Lung (tissue), 12 donors: Measurements from ENCODE around the gene SPSB4. TPM values are rescaled to one million over a fixed set of nuclear protein-coding genes. Genes with fewer than 3 reads are reported as not detected.

Experiments
- ATAC-seq: fragments of 200-7000 bp; cut with Tn5 transposase; one replicate; pipeline ENCODE4 v1.9.1; 2020; ENCODE audit warnings: moderate number of reproducible peaks; ENCODE audit not compliant: insufficient read depth, low FRiP score
- DNase-seq, 3 donors: peaks; one replicate each; pipeline ENCODE4 v3.0.0-alpha.2; 2013 to 2017
- H3K27ac ChIP-seq, 2 donors: one replicate each; pipeline ENCODE4 v1.5.1; 2013; ENCODE audit warnings: mild to moderate bottlenecking in 2 of 2, moderate library complexity in 2 of 2, control low read depth in 1 of 2, inconsistent platforms in 1 of 2, low read depth in 1 of 2, low read length in 1 of 2
- H3K27me3 ChIP-seq, 3 donors: one replicate each; pipeline ENCODE4 v1.5.1; 2013; ENCODE audit warnings: low read length in 2 of 3; ENCODE audit not compliant: control insufficient read depth in 3 of 3, insufficient read depth in 3 of 3
- H3K36me3 ChIP-seq, 4 donors: one replicate each; pipeline ENCODE4 v1.5.1; 2013; ENCODE audit warnings: low read length in 4 of 4, mild to moderate bottlenecking in 1 of 4, moderate library complexity in 1 of 4; ENCODE audit not compliant: control insufficient read depth in 4 of 4, insufficient read depth in 4 of 4
- H3K4me1 ChIP-seq, 5 donors: one replicate each; pipeline ENCODE4 v1.5.1; 2013; ENCODE audit warnings: low read length in 5 of 5, mild to moderate bottlenecking in 2 of 5, moderate library complexity in 1 of 5; ENCODE audit not compliant: control insufficient read depth in 5 of 5, insufficient read depth in 5 of 5
- H3K4me3 ChIP-seq: one replicate; pipeline ENCODE4 v1.5.1; 2013; ENCODE audit warnings: mild to moderate bottlenecking, control low read depth, moderate library complexity
- H3K9ac ChIP-seq, 2 donors: one replicate each; pipeline ENCODE4 v1.5.1; 2013; ENCODE audit warnings: low read length in 2 of 2, control low read depth in 1 of 2; ENCODE audit not compliant: insufficient read depth in 1 of 2
- H3K9me3 ChIP-seq, 4 donors: one replicate each; pipeline ENCODE4 v1.5.1; 2013; ENCODE audit warnings: low read length in 3 of 4, mild to moderate bottlenecking in 1 of 4, moderate library complexity in 1 of 4; ENCODE audit not compliant: control insufficient read depth in 4 of 4, insufficient read depth in 3 of 4
- WGBS, 2 donors: extraction: QIAGEN DNeasy Blood & Tissue Kit; methylation state at CpG; one replicate each; pipeline ENCODE4 v1.1.7; 2013; 5-methylcytosine and 5-hydroxymethylcytosine counted together
- polyA plus RNA-seq, 2 donors: library from polyadenylated mRNA; stranded (reverse); fragments of 200-250 nt; gene quantifications; one replicate each; pipeline ENCODE4 v1.2.1, GENCODE V29; 2013
- total RNA-seq, 2 donors: library from RNA; depleted of rRNA in 1 of 2; stranded (reverse); fragments of >200 nt in 1 of 2; gene quantifications; one replicate each; pipeline ENCODE4 v1.2.1, GENCODE V29; 2014 to 2021
- TF ChIP-seq, protein P1 (sequence below): IDR thresholded peaks from 2 replicates; pipeline ENCODE4 v1.5.1; 2012; ENCODE audit warnings: mild to moderate bottlenecking; ENCODE audit errors: control extremely low read depth, extremely low read depth
- donor health status: control.
- donor health status: control.
- donor health status: Bipolar disorder and iron deficiency.
- donor health status: healthy.
- donor health status: DM: yes; HTN: yes; CAD: no.

SPSB4 gene
- total and polyA plus RNA-seq, 4 donors, result 0.25 to 4.4 (median 1.5) TPM

DNA sequence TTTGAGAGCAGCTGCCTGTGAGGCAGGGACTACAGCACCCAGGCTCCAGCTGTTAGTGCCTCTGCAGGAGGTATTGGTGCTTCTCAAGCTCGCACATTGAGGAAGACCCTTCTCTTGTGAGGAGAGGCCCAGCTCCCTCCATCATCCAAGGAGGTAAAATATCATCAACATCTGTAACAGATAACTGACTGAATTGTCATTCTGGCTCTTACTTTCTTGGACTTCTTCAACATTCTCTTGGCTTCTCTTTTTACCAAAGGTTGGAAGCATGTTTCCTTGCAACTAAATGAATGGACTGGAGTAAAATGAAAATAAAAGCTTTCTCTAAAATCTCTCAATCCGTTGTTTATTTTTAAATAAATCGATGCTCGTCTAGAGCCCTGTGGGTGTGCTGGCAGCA, 127.4 kb downstream of the SPSB4 start:
- no peaks in the 10 kb centered on the region for H3K4me1 ChIP-seq
- no peak overlapping the region for H3K27ac ChIP-seq
- DNase-seq, result no peak
- no peaks in the 10 kb centered on the region for H3K27me3 ChIP-seq
- peaks cover 0 to 11% (median 0%) of the 10 kb centered on the region in 4 donors for H3K9me3 ChIP-seq
- H3K4me3 ChIP-seq, result no peak overlapping the region
- WGBS, 2 donors, result 84 to 89% methylated on average over 4 of the region's 4 CpGs
- no peak for ATAC-seq
- TF ChIP-seq, protein P1, sequence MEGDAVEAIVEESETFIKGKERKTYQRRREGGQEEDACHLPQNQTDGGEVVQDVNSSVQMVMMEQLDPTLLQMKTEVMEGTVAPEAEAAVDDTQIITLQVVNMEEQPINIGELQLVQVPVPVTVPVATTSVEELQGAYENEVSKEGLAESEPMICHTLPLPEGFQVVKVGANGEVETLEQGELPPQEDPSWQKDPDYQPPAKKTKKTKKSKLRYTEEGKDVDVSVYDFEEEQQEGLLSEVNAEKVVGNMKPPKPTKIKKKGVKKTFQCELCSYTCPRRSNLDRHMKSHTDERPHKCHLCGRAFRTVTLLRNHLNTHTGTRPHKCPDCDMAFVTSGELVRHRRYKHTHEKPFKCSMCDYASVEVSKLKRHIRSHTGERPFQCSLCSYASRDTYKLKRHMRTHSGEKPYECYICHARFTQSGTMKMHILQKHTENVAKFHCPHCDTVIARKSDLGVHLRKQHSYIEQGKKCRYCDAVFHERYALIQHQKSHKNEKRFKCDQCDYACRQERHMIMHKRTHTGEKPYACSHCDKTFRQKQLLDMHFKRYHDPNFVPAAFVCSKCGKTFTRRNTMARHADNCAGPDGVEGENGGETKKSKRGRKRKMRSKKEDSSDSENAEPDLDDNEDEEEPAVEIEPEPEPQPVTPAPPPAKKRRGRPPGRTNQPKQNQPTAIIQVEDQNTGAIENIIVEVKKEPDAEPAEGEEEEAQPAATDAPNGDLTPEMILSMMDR, result no peak
- no peak overlapping the region for H3K9ac ChIP-seq
- H3K36me3 ChIP-seq, result no peaks in the 10 kb centered on the region

DNA sequence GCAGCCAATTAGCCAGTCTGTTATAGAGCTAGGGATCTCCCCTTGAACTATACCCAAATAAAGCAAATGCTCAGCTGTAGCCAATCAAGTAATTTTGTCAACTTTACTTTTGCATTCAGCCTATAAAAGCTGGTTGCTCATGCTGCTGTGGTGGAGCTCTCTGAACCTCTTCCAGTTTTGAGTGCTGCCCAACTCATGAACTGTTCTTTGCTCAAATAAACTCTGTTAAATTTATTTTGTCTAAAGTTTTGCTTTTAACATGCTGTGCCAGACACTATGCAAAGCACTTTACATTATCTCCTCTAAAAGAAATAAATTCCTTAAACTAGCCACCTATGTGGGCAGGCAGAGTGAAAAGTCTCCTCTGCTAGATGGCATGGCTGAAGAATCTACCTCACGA, 128.8 kb downstream of the SPSB4 start:
- DNase-seq (no peak), ATAC-seq (no peak)
- no peak overlapping the region for H3K4me3 ChIP-seq
- TF ChIP-seq, protein P1, result no peak
- no peaks in the 10 kb centered on the region for H3K36me3 ChIP-seq
- H3K27ac ChIP-seq, result no peak overlapping the region
- no peaks in the 10 kb centered on the region for H3K4me1 ChIP-seq
- no peak overlapping the region for H3K9ac ChIP-seq
- WGBS, 2 donors, result 95 to 97% methylated on average over 1 of the region's 1 CpG
- peaks cover 0 to 11% (median 0%) of the 10 kb centered on the region in 4 donors for H3K9me3 ChIP-seq
- H3K27me3 ChIP-seq, result no peaks in the 10 kb centered on the region

DNA sequence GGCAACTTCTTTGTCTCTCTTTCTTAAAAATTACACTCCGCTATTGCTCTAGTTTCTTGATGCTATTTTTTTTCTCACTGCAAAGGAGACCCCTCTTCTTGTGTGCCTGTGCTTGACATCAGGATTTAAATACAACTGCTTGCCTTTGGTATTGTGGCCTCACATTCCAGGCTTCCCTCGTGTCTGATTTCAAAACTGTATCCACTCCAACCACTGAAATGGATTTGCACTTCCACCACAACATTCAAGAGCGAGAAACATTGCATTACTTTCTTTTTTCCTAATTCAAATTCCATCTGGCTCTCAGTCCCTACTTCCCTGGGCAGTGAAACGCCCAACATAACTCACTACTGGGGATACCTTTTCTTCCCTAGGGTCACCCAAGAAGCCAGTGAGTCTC, 130.0 kb downstream of the SPSB4 start:
- no peak overlapping the region for H3K4me3 ChIP-seq
- ATAC-seq (no peak), DNase-seq (no peak)
- no peaks in the 10 kb centered on the region for H3K27me3 ChIP-seq
- H3K9me3 ChIP-seq, result peaks cover 0 to 11% (median 0%) of the 10 kb centered on the region in 4 donors
- no peak overlapping the region for H3K9ac ChIP-seq
- no peaks in the 10 kb centered on the region for H3K36me3 ChIP-seq
- H3K4me1 ChIP-seq, result no peaks in the 10 kb centered on the region
- 79 to 88% methylated on average over 4 of the region's 4 CpGs for WGBS, 2 donors
- no peak overlapping the region for H3K27ac ChIP-seq
- TF ChIP-seq, protein P1, result no peak

DNA sequence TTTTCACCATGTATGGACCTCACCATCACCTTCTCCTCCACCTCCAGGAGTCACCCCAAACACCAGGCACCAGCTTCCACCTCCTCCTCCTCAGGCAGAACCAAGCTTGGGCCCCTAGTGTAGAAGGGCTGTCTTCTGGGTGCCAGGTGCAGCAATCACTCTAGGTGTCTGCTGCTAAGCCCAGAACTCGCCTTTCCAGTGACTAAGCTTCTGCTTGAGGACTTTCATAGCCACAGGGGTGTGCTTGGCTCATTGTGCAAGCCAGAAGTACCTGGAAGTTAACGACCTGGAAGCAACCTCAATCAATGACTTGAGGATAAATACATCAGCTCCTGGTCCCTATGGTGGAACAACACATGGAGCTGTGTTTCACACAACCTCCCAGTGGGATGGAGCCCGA, 130.7 kb downstream of the SPSB4 start:
- no peak for ATAC-seq
- Histone ChIP-seq H3K4me1 (no peaks in the 10 kb centered on the region), H3K9ac (no peak overlapping the region), H3K27me3 (no peaks in the 10 kb centered on the region), H3K27ac (no peak overlapping the region), H3K36me3 (no peaks in the 10 kb centered on the region), H3K4me3 (no peak overlapping the region), H3K9me3 (peaks cover 0 to 11% (median 0%) of the 10 kb centered on the region in 4 donors)
- WGBS, 2 donors, result 68 to 71% methylated on average over 3 of the region's 3 CpGs
- DNase-seq, result no peak
- TF ChIP-seq, protein P1, result no peak
